HepG2 (cell line): ENCODE measurements around the gene MAP2K5. TPM values are rescaled to one million over a fixed set of nuclear protein-coding genes. Genes with fewer than 3 reads are reported as not detected.

Source experiments
- ATAC-seq: fragments of 200-7000 bp; cut with Tn5 transposase; 3 replicates; pipeline ENCODE4 v1.9.1; 2020; ENCODE audit warnings: mild to moderate bottlenecking, moderate library complexity
- BruUV-seq: library from RNA; stranded (reverse); fragments of 400-500 nt; replicated peaks from 2 replicates; lab custom pipeline; 2021; lab: Mats Ljungman, UMichigan
- CTCF ChIA-PET: fragments of 300-600 bp; formaldehyde crosslinking; extraction: SDS; loops from one replicate; lab custom pipeline; 2021; ENCODE audit warnings: low total read pairs, inconsistent platforms, low intra/inter-chr PET ratio; lab: Yijun Ruan, JAX
- POLR2A ChIA-PET: fragments of 350-600 bp; sonication (Branson Sonifier 250); formaldehyde crosslinking; loops from one replicate; lab custom pipeline; 2020; ENCODE audit warnings: antibody characterized with exemption, inconsistent platforms; lab: Yijun Ruan, JAX
- DNase-seq: peaks from one replicate; pipeline ENCODE4 v3.0.0-alpha.2; 2015; ENCODE audit warnings: low spot score
- FAIRE-seq: peaks from 3 replicates; lab custom pipeline; 2011; peaks lifted over from hg19 to GRCh38; lab: Jason Lieb, UNC
- H2AFZ ChIP-seq: one replicate; pipeline ENCODE4 v1.6.1; 2011; ENCODE audit warnings: low read length, inconsistent platforms
- H3K27ac ChIP-seq: fragments of 300-600 bp; 3 replicates; pipeline ENCODE4 v1.8.0; 2011; ENCODE audit warnings: mixed run types, mild to moderate bottlenecking, mixed read lengths, low read length, inconsistent platforms; ENCODE audit not compliant: insufficient read depth; ENCODE audit errors: extremely low read length
- H3K27me3 ChIP-seq, 2 experiments: fragments of 200-600 bp in 1 of 2; 2 replicates in 1 of 2; 3 replicates in 1 of 2; pipeline versions ENCODE4 v1.6.0 to v1.8.0; 2011; ENCODE audit warnings: low read length in 2 of 2, mild to moderate bottlenecking in 2 of 2, moderate library complexity in 2 of 2, inconsistent platforms in 1 of 2; ENCODE audit not compliant: insufficient read depth in 2 of 2, control insufficient read depth in 1 of 2
- H3K36me3 ChIP-seq, 2 experiments: fragments of 200-600 bp in 1 of 2; replicated peaks in 1 of 2; 2 replicates in 1 of 2; 3 replicates in 1 of 2; pipeline versions ENCODE4 v1.5.1 to v1.8.0; 2011; ENCODE audit warnings: low read length in 2 of 2, inconsistent platforms in 1 of 2; ENCODE audit not compliant: insufficient read depth in 2 of 2, control insufficient read depth in 1 of 2
- H3K4me1 ChIP-seq: 2 replicates; pipeline ENCODE4 v1.5.1; 2012; ENCODE audit warnings: low read length, inconsistent platforms; ENCODE audit not compliant: insufficient read depth
- H3K4me2 ChIP-seq: 2 replicates; pipeline ENCODE4 v1.6.0; 2011; ENCODE audit warnings: low read depth, low read length, inconsistent platforms
- H3K4me3 ChIP-seq, 3 experiments: fragments of 200-600 bp in 1 of 3; sonication (generic), shearing (Covaris generic) in 1 of 3; replicated peaks in 1 of 3; 2 replicates each; pipeline ENCODE4 v1.5.1; 2011 to 2016; ENCODE audit warnings: low read length in 3 of 3, inconsistent platforms in 2 of 3, low read depth in 2 of 3, mild to moderate bottlenecking in 2 of 3, control low read depth in 1 of 3, mixed read lengths in 1 of 3; ENCODE audit not compliant: insufficient read depth in 1 of 3
- H3K79me2 ChIP-seq: one replicate; pipeline ENCODE4 v1.6.1; 2011; ENCODE audit warnings: low read length, inconsistent platforms; ENCODE audit not compliant: insufficient read depth
- H3K9ac ChIP-seq: 2 replicates; pipeline ENCODE4 v1.6.0; 2011; ENCODE audit warnings: mild to moderate bottlenecking, low read depth, low read length, inconsistent platforms; ENCODE audit not compliant: insufficient read depth
- H3K9me3 ChIP-seq: 2 replicates; pipeline ENCODE4 v1.5.1; 2012; ENCODE audit warnings: mild to moderate bottlenecking, low read length
- H4K20me1 ChIP-seq: 2 replicates; pipeline ENCODE4 v1.6.0; 2011; ENCODE audit warnings: inconsistent platforms, mild to moderate bottlenecking, low read length, moderate library complexity; ENCODE audit not compliant: insufficient read depth
- ARNT ChIP-seq: fragments of 450-650 bp; IDR thresholded peaks from 2 replicates; pipeline ENCODE4 v1.6.1; 2017
- ATF6 ChIP-seq: sonication (generic); formaldehyde crosslinking; conservative IDR thresholded peaks from 2 replicates; pipeline ENCODE4 v1.4.0; 2020; ENCODE audit warnings: missing genetic modification reagents
- CBX5 ChIP-seq: sonication (generic); formaldehyde crosslinking; IDR thresholded peaks from 2 replicates; pipeline ENCODE4 v1.4.0; 2020; ENCODE audit warnings: missing genetic modification reagents, borderline replicate concordance
- IKZF1 ChIP-seq: fragments of 450-650 bp; IDR thresholded peaks from 2 replicates; pipeline ENCODE4 v1.7.1; 2016
- MED8 ChIP-seq: sonication (generic); formaldehyde crosslinking; IDR thresholded peaks from 2 replicates; pipeline ENCODE4 v1.8.1; 2023; ENCODE audit warnings: mild to moderate bottlenecking, missing genetic modification reagents; ENCODE audit not compliant: insufficient replicate concordance
- RBAK ChIP-seq: sonication (generic); formaldehyde crosslinking; IDR thresholded peaks from 2 replicates; pipeline ENCODE4 v1.5.1; 2020; ENCODE audit warnings: mild to moderate bottlenecking, missing genetic modification reagents
- SOX6 ChIP-seq, 2 experiments: fragments of 450-650 bp in 1 of 2; sonication (generic) in 1 of 2; formaldehyde crosslinking in 1 of 2; IDR thresholded peaks; 2 replicates each; pipeline versions ENCODE4 v1.4.0 to v1.6.1; 2017 to 2020; ENCODE audit warnings: antibody characterized with exemption in 1 of 2, mild to moderate bottlenecking in 1 of 2, missing genetic modification reagents in 1 of 2
- ZBTB49 ChIP-seq: sonication (generic); formaldehyde crosslinking; IDR thresholded peaks from 2 replicates; pipeline ENCODE4 v1.4.0; 2020; ENCODE audit warnings: missing genetic modification reagents, borderline replicate concordance
- ZNF101 ChIP-seq: sonication (generic); formaldehyde crosslinking; IDR thresholded peaks from 2 replicates; pipeline ENCODE4 v1.4.0; 2020; ENCODE audit warnings: mild to moderate bottlenecking, low read depth, missing genetic modification reagents, borderline replicate concordance
- ZNF30 ChIP-seq: sonication (generic); formaldehyde crosslinking; IDR thresholded peaks from 2 replicates; pipeline ENCODE4 v1.5.0; 2020; ENCODE audit warnings: mild to moderate bottlenecking, missing genetic modification reagents
- ZNF574 ChIP-seq: sonication (generic); formaldehyde crosslinking; IDR thresholded peaks from 2 replicates; pipeline ENCODE4 v1.4.0; 2020; ENCODE audit warnings: missing genetic modification reagents
- ZNF652 ChIP-seq: IDR thresholded peaks from 2 replicates; pipeline ENCODE4 v1.6.1; 2016; ENCODE audit warnings: low read depth, borderline replicate concordance
- ZNF761 ChIP-seq: sonication (generic); formaldehyde crosslinking; conservative IDR thresholded peaks from 2 replicates; pipeline ENCODE4 v1.4.0; 2020; ENCODE audit warnings: mild to moderate bottlenecking, missing genetic modification reagents
- ZNF816 ChIP-seq: sonication (generic); formaldehyde crosslinking; IDR thresholded peaks from 2 replicates; pipeline ENCODE4 v1.8.0; 2022; ENCODE audit warnings: missing genetic modification reagents, mild to moderate bottlenecking, borderline replicate concordance
- WGBS: methylation state at CpG from one replicate; pipeline ENCODE4 v1.1.6; 2017; ENCODE audit warnings: low lambda C conversion rate; 5-methylcytosine and 5-hydroxymethylcytosine counted together
- in situ Hi-C: cut with HindIII; loops from 2 replicates; pipeline ENCODE4 v1.10.0; 2017; ENCODE audit warnings: low pct_unique_long_range_greater_than_20kb; ENCODE audit not compliant: extremely low pct_ligation_motif_present
- intact Hi-C: fragments of 100-400 bp; cut with micrococcal nuclease; formaldehyde crosslinking; loops from one replicate; pipeline ENCODE4 v1.10.0; 2022; ENCODE audit not compliant: unreplicated experiment
- polyA plus RNA-seq, 8 experiments: library from polyadenylated mRNA; depleted of rRNA in 3 of 8; stranded (reverse) in 7 of 8; unstranded in 1 of 8; fragments of >200 nt; fragmentation: Illumina TruSeq in 4 of 8; extraction: Trizol in 4 of 8; gene quantifications; 2 replicates each; pipeline versions ENCODE4 v1.2.1 to v1.2.3, GENCODE V29; 2011 to 2016; ENCODE audit warnings: low read depth in 4 of 8, missing spikeins in 1 of 8, mixed read lengths in 1 of 8; ENCODE audit not compliant: insufficient read depth in 1 of 8
- total RNA-seq, 5 experiments: library from RNA; depleted of rRNA; stranded (reverse); fragments of >200 nt; fragmentation: Illumina TruSeq; extraction: Trizol; gene quantifications; 2 replicates each; pipeline ENCODE4 v1.2.3, GENCODE V29; 2016; ENCODE audit warnings: low read depth in 1 of 5

MAP2K5 gene
- total and polyA plus RNA-seq, 2 of the 13 experiments (the other 11 are each of a cell fraction or from before 2014, with no cell fraction given) = 4.0 to 4.3 TPM

GRCh38 chr15:67554580-67554979, 12.1 kb downstream of the MAP2K5 start (continued):
- TF ChIP-seq CBX5 (CRISPR knock-in tag) = no peak
- TF ChIP-seq ZNF101 (CRISPR knock-in tag) = no peak
- no peak for TF ChIP-seq ZNF574 (CRISPR knock-in tag)
- no peak for TF ChIP-seq ZNF30 (CRISPR knock-in tag)
- TF ChIP-seq RBAK (CRISPR knock-in tag) = no peak
- no peak for TF ChIP-seq ARNT
- no peak for TF ChIP-seq MED8 (CRISPR knock-in tag)

- intact Hi-C loops = no loop called here
- Histone ChIP-seq H3K27ac (no peak overlapping the region), H3K79me2 (no peaks in the 10 kb centered on the region), H3K27me3 (no peaks in the 10 kb centered on the region), H3K4me3 (no peak overlapping the region), H3K9me3 (no peaks in the 10 kb centered on the region), H3K4me1 (no peaks in the 10 kb centered on the region), H3K9ac (no peak overlapping the region), H4K20me1 (no peaks in the 10 kb centered on the region), H3K36me3 (peaks cover 2 to 4% of the 10 kb centered on the region in 2 experiments; a peak in 1 of 5 replicates), H2AFZ (no peak overlapping the region), H3K4me2 (no peak overlapping the region)
- DNase-seq = no peak
- 93% methylated on average over 3 of the region's 3 CpGs for WGBS
- no peak for ATAC-seq
- BruUV-seq = no TSS peak
- ChIA-PET POLR2A (interaction anchor here (0.9 kb wide), 1 partner anchor 15 kb away, joined by 3 read pairs; the partner anchor contains the start of gene MAP2K5), CTCF (no interaction called here)
- in situ Hi-C loops = no loop called here
- FAIRE-seq = no peak
- TF ChIP-seq ZNF761 (CRISPR knock-in tag) (no peak), SOX6 (IDR thresholded peaks at IDR 0.05) (no peak), SOX6 (CRISPR knock-in tag; IDR thresholded peaks at IDR 0.05) (no peak), ZNF816 (CRISPR knock-in tag) (no peak), IKZF1 (no peak), ATF6 (CRISPR knock-in tag) (no peak), ZNF652 (CRISPR knock-in tag) (no peak), ZBTB49 (CRISPR knock-in tag) (no peak)
Measured at GRCh38 chr15:67556976-67557570, 14.6 kb downstream of the MAP2K5 start.
